Measurements from ENCODE around the gene SHANK3.
"Not testable (repeated sequence)": the region's sequence is repeated elsewhere in the genome, so short reads cannot be mapped to it uniquely, and the experiment has no call there.

SHANK3 gene

GRCh38 chr22:50654664-50655063, 18.0 kb upstream of the SHANK3 start:
- DNase-seq, result not testable (repeated sequence)

DNA sequence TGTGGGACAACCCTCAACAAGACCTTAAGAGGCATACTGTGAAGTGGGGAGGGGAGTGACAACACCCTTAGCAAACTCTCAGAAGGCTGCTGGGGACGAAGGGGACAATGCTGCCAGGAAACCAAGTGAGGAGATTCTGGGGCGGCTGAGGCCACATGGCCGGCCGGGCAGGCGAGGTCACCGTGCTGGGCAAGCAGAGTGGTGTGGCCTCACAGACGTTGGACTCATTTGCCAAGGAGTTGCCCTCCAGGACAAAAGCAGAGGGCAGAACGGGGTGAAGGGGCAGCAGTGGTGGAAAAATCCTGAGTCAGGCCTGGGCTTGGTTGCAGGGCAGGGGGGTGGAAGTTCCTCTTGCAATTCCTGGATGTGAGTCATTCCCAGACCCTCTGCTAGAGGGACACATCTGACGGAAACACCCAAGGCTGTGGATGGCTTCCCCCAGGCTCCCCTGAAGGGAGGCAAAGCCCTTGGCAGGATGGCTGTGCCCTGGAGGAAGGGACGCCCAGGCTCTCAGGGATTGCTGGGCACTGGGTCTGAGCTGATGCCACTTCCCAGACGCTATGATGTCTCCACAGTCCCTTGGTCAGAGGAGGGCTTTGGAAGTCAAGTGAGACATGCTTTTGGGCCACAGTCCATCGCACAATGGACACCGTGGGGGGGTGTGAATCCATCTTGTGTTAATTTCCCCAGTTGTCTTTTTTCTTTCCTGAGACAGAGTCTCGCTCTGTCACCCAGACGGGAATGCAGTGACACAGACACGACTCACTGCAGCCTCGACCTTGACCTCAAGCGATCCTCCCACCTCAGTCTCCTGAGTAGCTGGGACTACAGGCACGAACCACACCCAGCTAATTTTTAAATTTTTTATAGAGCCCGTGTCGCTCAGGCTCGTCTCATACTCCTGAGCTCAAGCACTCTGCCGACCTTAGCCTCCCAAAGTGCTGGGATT, 16.2 kb upstream of the SHANK3 start:
- no peak for DNase-seq

DNA sequence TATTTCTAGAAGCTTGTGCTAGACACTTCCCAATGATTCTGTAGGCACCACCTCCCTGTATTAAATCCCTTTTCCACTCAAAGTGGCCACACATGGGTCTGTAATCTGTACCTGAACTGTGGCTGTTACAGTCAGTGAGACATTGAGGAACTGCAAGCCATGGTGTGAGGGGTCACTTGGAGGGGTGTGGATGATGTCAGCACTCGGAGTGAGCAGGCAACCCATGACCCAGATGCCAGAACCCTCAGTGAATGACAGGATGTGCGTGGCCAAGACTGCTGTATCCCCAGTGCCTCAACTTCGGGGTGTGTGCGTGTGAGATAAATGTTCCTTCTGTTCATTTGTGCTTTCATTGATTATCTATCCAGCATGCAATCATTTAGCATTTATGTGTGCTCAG, 14.7 kb upstream of the SHANK3 start:
- DNase-seq, result no peak

GRCh38 chr22:50659711-50660110, 12.9 kb upstream of the SHANK3 start:
- not testable (repeated sequence) for DNase-seq

DNA sequence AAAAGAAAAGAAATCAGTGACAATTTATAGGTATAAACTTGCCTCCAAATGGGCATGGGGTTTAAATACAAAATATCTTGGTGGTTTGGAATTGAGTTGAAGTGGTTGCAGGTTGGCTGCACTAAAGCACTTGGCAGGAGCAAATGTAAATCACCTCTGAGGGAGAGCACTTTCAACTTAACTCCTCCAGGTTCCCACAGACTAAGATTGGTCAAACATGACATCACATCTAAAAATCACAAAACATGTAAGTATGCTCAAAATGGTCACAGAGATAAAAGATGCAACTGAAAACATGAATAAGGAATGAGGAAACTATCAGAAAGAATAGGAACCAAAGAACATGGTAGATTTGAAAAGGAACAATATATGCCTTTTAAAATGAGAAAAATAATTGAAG, 12.3 kb upstream of the SHANK3 start:
- no peak for DNase-seq

GRCh38 chr22:50665212-50665611, 7.4 kb upstream of the SHANK3 start:
- no peak for DNase-seq

GRCh38 chr22:50665738-50666137, 6.9 kb upstream of the SHANK3 start:
- DNase-seq, result no peak

GRCh38 chr22:50670513-50670912, 2.1 kb upstream of the SHANK3 start:
- DNase-seq, result no peak

DNA sequence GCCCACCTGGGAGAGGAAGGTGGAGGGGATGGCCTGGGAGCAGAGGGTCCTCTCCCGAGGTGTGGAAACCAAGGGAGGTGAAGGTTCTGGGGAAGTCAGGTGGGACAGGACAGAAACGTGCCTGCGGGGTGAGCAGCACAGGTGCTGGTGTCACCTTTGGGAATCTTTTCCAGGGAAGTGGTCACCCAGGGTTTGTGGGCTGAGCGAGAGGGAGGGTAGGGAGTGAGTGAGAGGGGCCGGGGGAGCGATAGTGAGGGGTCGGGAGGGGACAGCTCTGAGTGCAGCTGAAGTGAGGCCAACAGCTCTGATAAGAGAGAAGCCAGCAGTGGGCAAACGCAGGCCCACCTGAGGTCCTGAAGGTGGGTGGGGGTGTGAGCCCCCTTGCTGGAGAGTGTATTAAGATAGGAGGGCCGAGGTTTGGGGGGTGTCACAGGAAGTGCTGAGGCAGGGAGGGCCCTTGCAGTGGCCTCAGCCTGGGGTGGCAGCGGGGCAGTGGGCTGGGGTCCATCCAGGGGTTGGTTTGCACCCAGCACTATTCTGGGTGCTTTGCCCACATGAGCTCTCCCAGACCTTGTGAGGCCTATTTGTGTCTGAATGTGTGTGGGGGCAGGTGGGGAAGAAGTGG, 1.6 kb upstream of the SHANK3 start:
- no peak for DNase-seq

GRCh38 chr22:50671641-50672040, 982 bp upstream of the SHANK3 start:
- DNase-seq, result no peak

GRCh38 chr22:50672041-50672440, 582 bp upstream of the SHANK3 start:
- DNase-seq, result no peak

DNA sequence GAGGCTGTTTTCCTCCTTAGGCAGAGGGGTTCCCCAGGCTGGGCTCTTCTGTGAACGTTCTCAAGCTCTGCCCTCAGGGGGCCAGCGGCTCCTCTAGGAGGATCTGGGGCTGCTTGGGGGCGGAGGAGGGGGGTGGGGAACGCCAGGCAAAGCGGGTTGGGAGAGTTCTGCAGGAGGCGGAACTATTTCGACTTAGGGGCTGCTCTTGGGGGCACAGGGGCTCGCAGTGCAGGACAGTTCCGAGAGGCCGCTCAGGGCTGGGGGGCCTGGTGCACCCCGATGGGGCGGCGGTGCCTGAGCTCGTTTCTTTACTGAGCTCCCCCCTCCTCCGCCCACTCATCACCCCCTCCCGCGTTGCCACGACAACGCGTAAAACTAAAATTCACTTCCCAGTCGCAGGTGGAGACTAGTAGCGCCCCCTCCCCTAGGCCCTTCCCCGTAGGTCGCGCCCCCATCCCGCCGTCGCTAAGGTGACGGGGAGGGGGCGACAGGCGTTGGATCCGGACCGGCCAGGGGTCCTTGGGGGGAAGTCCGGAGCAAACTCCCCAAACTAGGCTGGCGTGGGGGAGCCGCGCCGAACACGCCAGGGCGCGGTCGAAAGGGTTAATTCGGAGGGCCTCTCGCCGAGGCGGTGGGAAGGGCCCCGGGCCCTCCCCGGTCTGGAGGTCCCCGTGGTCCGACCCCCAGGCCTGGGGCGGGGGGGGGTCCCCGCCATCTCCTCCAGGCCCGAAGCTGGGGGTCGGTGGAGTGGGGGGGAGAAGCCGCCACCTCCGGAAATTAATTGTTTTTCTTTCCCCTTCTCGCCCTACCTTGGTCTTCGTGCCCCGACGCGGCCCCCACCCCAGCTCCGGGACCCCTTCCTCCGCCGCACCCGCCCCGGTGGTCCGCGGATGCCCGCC, 857 bp downstream of the SHANK3 start:
- no peak for DNase-seq

DNA sequence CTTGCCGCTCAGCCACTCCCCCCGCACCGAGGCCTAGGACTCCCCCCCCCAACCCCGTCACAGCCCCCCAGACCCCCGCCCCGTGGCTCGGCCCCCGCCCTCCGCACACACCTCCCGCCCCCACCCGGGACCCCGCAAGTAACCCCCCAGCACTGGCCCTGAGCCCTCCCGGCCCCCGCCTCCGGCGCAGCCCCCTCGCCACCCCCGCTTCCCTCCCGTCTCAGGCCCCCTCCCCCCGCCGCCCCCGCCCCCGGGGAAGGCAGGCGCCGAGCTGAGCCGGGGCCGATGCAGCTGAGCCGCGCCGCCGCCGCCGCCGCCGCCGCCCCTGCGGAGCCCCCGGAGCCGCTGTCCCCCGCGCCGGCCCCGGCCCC, 1.5 kb downstream of the SHANK3 start:
- DNase-seq, result no peak

DNA sequence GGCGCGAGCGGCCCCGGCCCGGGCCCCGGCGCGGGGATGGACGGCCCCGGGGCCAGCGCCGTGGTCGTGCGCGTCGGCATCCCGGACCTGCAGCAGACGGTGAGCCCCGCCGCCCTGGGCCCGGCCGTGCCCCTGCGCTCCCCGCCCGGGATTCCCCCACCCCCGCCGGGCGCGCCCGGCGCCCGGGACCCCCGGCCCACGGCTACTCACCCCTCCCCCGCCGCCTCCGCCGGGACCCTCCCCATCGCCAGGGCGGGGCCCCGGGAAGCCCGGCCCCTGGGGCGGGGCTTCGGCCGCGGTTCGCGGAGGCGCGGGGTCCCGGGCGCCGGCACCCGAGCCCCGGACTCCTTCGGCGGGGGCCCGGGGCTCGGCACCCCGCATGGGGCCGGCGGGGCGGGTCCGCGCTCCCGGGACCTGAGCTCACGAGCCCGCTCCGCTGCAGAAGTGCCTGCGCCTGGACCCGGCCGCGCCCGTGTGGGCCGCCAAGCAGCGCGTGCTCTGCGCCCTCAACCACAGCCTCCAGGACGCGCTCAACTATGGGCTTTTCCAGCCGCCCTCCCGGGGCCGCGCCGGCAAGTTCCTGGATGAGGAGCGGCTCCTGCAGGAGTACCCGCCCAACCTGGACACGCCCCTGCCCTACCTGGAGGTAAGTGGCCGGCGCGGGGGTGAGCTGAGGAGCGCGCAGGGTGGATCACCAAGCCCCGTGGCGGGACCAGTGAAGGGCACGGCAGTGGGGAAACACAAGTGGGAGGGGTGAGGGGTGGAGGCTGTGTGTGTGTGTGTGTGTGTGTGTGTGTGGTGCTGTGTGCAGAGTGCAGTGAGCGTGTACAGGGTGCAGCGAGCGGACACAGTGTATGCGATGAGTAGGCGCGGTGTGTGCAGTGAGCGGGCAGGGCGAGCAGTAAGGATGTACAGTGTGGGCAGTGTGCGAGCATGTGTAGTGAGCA, 2.3 kb downstream of the SHANK3 start:
- no peak for DNase-seq

- DNase-seq, result no peak
These were observed 3.0 kb downstream of the SHANK3 start for GRCh38 chr22:50675553-50676179.

GRCh38 chr22:50676180-50676636, 3.6 kb downstream of the SHANK3 start:
- DNase-seq, result no peak

GRCh38 chr22:50676661-50677492, 4.3 kb downstream of the SHANK3 start:
- DNase-seq, result no peak

GRCh38 chr22:50677493-50678217, 5.0 kb downstream of the SHANK3 start:
- no peak for DNase-seq

GRCh38 chr22:50678218-50678650, 5.6 kb downstream of the SHANK3 start:
- no peak for DNase-seq

Measured in AML-193 (cell line).